Measurements from ENCODE around the gene TFR2.

TFR2 gene

DNA sequence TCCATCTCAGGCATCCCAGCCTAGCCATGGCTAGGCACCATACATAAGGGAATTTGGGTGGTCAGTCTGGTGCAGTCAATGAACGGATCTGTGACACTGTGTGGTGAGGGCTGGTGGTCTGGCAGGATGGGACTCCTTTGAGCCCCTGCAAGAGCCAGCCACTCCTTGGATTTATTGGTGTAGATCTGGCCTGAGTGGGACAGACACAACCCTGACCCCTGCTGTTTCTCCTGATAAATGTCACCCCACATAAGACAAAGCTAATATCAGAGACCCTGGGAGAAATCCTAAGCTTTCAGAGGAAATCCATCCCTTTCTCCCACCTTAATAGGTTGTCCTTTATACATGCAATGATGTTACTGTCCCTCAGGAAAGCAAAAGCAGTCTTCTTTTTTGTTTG, 52.9 kb downstream of the TFR2 start:
- FAIRE-seq (no peak), DNase-seq (ENCODE audit: insufficient read length, low spot score) (no peak)

DNA sequence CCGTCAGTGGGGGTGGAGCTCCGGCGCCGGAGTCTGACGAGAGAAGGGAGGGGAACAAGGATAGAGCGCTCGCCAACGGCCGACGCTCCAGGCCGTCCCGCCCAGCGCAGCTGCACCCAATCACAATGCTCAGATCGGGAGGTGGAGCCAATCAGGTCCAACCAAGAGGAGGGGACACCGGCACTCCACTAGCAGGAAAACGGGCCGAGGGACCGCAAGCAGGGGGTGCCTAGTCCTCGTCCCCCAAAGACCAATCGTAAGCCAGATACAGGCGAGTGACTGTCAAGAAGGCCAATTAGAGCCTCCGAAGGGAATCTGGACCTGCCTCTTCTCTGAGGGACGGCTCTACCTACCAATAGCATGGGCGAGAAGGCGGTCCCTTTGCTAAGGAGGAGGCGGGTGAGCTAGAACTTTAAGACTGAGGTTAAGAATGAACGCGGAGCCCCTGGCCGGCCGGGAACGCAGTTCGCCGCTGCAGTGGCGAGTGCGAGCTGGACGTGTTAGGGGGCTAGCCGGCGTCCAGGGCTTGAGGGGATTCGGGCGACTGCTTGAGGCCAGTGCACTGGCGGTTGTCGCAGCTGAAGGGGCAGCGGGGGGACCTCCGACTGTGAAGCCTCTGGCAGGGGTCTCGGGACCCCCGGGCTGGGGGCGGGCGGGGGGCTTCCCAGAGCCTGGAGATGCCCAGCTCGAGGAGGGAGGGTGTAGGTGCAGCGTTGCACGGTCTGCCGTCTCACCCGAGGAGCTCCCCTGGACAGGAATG, 54.9 kb downstream of the TFR2 start, which contains the start of gene FBXO24:
FBXO24 (plus strand) TSS at position 63 of the 760 bp plus-strand sequence; CDS start at position 361, 298 bp downstream.
- no peak for FAIRE-seq
- DNase-seq (ENCODE audit: insufficient read length, low spot score): peak; percentile 99

DNA sequence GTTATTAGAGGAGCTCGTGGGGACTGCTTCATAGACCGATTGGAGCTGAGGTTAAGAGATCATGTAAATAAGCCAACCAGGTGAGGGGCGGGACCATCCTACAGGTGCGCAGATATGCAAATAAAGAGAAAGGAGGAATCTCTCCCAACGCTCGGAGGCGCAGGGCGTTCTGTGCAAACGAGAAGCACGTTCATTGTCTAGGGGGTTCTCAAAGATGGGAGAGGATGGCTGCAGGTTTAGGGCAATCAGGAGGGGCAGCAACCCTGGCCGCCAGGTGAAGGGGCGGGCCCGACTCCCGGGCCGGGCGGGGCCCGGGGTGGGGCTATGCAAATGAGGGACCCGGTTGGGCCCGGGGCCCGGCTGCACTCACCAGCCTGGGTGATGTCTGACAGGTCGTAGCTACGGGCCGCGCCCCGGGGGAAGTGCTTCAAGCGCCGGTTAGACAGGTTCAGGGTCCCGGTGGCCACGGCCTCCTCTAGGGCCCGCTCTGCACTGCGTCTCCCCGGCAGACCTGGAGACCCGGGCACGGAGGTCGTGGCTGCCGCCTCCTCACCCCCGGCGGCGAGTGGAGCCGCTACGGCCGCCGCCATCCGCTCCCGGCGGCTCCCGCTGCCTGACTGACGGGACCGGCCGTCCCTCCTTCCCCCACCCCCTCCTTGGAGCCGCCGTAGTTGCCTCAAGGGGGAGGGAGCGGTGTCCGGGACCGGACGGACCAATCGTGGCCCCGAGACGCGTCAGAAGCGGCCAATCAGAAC, 55.7 kb downstream of the TFR2 start, which contains the start of gene LRCH4:
LRCH4 (minus strand) TSS at position 619 of the 755 bp plus-strand sequence; CDS start at position 590, 29 bp downstream.
- DNase-seq (ENCODE audit: insufficient read length, low spot score) (peak; percentile 95), FAIRE-seq (peak; percentile 87)

DNA sequence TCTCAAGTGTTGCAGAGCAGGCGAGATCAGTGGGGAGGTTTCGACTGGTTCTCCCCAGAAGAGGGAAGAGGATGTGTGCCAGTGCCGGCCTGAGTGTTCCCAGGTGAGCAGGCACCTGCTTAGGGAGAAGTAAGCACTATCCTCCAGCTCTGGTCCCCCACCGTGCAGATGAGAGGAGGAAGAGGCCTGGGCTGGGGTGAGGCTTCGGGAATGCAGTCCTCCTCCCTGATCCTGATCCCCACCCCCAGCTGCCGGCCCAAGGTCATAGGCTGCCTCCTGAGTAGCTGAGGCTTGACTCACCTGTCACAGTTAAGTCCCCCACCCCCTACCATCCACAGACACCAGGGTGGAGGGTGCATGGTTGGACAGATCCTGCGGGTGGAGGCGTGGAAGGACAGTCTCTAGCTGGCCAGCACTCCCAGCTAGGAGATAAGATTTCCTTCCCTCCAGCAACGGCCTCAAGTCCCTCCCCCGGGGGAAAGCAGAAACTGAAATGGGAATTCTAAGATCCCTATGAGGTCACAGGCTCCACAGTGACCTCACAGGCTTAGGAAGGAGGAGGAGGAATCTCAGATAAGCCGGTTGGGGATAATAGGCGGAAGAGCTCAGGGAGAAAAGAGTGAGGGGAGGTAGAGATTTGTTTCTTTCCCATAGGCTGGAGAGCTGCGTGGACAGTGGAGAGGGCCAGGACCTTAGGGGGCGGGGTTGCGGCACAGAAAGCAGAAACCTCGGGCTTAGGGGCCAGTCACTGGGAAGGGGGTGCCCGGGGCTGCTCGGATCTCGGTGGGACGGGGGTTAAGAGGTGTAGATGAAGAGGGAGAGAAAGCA, 56.5 kb downstream of the TFR2 start:
- DNase-seq (ENCODE audit: insufficient read length, low spot score) (no peak), FAIRE-seq (no peak)

DNA sequence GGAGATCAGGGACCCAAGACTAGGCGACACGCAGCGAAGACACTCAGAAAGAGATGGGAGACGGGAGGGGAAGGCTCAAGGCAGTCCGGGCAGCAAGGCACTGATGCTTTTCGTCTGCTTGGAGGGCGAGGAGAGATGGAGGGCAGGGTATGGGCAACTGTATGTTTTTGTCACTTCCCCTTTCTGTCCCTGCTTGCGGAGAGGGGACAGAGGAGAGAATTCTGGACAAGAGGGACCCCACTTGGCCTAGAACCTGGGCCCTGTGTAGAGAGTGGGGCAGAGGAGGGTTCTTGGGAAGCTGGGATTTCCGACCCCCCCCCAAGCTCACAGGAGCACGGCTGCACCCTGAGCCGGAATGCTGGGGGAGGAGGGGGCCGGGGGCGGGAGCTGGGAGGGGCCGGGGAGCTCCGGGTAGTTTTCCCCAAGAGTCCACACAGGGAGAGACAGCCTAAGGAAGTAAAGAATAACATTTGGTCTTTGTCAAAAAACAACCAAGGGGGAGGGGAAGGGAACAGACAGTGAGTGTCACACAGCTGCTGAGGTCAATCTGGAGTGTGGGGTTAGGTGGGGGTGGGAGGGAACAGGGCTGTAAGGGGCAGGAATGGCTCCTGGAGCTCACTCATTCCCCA, 57.2 kb downstream of the TFR2 start:
- FAIRE-seq: no peak
- no peak for DNase-seq (ENCODE audit: insufficient read length, low spot score)

DNA sequence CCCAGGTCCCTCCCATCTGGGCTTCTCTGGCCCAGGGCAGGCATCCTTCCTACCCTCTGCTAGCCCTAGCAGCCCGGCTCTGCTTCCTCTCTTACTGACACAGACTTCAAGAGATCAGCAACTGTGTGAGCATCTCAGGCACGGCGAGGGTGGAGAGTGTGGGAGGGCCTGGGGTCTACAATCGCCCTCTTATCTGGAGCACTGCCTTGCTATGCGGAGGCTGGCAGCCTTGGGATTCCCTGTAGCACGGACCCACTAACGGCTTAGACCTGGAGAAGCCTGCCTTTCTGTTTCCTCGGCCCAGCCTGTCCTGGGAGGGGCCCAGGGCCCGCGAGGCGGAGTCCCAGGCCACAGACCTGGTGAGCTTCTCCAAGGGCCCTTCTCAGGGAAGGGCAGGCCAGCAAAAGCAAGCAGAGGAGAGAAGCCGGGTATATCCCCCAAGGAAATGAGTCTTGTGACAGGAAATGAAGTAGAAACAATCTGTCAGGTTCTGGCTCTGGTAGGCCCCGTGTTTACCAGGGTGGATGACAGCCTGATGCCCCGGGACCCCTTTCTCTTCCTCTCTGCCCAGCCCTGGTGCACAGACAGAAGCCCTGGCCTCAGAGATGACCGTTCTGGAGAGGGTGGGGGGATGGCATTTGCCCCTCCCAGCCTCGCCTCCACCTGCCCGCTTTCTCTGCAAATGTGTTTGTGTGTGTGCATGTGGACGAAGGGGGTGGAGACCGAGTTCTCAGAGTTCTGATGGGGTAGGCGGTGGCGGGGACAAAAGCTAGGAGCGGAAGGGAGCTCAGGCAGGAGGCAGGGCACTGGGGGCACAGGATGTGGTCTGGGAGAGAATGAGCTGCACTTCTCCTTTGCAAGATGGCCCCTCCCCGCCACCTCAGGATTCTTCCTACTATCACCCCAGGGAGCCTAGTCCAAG, 58.0 kb downstream of the TFR2 start:
- DNase-seq (ENCODE audit: insufficient read length, low spot score) (no peak), FAIRE-seq (no peak)

DNA sequence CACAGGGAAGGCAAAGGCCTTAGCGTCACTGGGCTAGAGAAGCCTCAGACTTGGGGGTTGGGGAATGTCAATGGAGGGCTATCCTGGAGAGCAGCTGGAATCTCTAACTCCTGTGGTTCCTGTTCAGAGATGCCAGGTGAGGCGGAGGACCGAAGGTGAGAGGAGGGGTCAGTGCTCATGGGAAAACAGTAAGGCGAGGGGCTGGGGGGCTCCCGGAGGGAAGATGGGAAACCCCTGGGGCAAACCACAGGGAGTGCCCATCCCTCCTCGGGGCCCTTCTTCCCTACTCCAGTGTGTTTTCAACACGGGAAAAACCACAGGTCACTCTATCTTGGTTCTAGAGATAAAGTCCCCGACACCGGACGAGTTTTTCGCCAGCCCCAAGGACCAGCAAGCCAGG, 58.7 kb downstream of the TFR2 start:
- FAIRE-seq: no peak
- no peak for DNase-seq (ENCODE audit: insufficient read length, low spot score)

DNA sequence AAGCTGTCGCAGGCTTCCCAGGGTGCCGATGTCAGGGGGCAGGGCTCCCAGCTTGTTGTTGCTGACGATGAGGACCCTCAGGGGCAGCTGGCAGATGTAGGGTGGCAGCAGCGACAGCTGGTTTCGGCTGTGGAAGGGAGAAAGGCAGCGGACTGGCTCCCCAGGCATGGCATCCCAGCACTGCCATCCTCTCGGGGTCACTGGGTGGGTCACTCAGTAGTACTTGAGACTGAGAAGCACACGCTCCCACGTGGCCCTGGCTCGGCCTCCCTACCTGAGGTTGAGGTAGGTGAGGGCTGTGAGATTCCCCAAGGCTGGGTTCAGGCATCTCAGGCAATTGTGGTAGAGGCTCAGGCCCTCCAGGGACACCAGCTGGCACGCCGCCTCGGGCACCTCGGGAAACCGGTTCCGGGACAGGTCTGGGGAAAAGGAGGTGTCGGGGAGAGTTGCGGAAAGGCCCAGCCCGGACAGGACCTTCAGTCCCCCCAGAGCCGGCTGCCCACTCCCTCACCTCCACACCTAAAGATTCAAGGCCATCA, 59.2 kb downstream of the TFR2 start:
- FAIRE-seq: no peak
- no peak for DNase-seq (ENCODE audit: insufficient read length, low spot score)

DNA sequence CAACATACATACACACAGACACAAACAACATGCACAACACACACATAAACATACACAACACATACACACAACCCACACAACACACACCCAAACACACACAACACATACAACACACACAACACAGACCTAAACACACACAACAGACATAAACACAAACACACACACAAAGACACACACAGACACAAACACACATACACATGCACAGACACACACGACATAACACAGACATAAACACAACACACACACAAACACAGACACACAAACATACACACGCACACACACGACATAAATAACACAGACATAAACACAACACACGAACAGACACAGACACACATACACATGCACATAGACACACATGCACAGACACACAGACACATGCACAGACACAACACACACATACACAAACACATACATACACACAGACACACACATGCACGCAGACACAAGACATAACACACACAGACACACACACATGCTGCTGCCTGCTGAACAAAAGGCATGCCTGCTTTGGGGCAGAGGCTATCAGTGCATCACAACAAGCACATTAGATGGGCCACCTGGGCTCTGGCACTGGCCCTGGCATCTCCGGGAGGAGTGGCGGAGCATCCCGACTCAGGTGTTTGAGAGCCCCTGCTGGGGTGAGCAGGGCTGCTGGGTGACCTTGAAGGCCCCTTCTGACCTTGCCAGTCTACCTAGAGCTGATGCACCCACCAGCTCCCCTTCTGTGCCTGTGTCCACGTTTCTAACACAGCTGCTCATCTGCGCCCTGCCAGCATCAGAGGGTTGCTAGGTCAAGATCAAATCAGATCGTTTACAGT, 60.7 kb downstream of the TFR2 start:
- DNase-seq (ENCODE audit: insufficient read length, low spot score): no peak
- peak; percentile 94 for FAIRE-seq

DNA sequence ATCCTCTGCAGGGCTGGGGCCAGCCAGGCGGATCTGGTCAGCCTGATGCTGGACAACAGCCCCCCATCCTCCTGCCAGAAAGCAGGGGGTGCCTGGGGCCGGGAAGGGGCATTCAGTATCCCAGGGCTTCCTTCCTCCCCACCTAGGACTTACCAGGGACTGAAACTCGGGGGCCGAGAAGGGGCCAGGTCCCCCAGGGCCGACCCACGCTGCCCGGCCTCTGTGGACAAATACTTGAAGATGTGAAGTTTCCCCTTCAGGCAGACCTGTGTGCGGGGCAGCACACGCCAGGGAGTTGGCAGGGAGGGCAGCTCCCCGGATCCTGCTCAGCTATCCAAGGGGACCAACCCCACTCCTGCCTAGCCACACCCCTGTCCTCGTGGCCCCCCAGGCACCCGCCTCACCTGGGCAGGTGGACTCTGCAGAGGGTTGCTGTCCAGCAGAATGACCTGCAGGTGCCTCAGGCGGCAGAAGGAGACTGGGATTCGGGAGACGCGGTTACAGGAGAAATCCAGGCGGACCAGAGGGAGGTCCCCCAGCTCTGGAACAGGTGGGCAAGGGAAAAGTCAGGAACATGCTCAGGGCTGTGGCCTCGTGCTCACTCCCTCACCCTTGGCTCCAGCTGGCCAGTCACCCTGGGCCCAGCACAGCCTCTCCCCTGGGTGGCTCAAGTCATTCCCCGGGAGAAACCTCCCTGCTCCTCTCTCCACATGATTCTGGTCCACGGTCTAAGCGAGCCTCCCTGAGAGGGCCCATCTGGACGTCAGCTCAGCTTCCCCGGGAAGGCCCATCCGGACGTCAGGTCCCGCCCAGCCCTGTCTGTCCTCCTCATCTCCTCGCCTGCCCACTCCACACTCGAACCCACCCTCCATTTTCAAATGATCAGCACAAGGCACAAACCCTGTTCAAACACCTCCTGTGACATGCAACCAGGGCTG, 62.8 kb downstream of the TFR2 start:
- DNase-seq (ENCODE audit: insufficient read length, low spot score): no peak
- FAIRE-seq: no peak

DNA sequence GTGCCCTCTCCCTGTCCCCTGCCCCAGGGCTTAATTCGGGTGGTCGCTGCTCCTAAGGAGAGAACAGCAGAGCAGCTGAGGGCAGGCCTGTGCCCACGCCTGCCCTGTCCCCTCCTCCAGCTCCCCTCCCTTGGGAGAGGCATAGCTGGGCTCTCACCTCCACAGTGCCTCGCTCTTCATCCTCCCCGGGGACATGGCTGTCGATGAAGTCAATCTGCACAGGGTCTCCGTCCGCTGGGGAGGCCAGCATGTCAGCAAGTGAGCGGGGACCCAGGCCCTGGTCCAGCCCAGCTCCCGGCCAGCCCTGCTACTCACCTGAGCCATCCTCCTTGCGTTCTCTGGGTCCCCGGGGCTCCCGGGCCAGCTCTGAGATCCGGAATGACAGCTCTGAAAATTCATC, 63.8 kb downstream of the TFR2 start:
- no peak for DNase-seq (ENCODE audit: insufficient read length, low spot score)
- FAIRE-seq: no peak

DNA sequence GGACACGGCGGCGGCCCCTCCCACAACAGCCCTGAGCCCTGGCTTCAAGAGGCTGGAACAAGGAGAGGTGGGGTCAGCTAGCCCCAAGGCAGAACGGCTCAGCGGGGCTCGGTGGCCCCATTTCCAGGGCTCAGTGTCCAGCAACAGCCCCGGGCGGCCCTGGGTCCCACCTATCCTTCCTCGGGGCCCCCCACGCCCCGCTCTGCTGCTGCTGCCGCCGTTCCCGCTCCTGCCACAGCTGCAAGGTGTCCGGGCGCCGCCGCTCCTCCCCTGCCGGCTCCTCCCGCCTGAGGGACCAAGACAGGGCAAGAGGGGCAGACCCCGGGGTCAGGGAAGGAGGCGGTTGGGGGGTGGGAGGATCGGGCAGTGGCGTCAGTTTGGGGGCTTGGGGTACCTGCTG, 64.2 kb downstream of the TFR2 start:
- no peak for DNase-seq (ENCODE audit: insufficient read length, low spot score)

DNA sequence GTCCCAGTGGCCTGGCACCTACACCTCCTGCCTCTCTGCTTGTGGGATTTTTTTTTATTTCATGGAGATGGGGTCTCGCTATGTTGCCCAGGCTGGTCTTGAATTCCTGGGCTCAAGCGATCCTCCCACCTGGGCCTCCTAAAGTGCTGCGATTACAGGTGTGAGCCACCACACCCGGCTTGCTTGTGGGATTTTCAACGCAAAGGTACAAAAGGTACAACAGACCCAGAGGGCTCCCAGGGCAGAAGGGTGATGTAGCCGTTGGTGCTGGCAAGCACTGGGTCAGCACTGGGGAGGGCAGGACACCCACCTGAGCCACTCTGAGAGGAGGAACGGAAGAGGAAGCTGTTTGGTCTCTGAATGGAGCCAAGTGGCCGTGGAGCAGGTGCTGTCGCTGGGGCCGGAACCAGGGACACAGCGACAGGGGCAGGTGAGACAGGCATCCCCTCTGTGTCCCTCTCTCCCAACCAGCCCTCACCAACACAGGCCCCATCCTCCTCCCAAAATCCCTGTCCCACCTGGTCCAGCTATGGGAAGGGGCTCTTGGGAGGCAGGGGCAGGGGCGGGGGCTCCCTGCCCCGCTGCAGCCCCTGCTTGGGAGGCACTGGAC, 64.9 kb downstream of the TFR2 start:
- FAIRE-seq (no peak), DNase-seq (ENCODE audit: insufficient read length, low spot score) (no peak)

More for the DNA sequence above, 64.2 kb downstream of the TFR2 start:
- no peak for FAIRE-seq

DNA sequence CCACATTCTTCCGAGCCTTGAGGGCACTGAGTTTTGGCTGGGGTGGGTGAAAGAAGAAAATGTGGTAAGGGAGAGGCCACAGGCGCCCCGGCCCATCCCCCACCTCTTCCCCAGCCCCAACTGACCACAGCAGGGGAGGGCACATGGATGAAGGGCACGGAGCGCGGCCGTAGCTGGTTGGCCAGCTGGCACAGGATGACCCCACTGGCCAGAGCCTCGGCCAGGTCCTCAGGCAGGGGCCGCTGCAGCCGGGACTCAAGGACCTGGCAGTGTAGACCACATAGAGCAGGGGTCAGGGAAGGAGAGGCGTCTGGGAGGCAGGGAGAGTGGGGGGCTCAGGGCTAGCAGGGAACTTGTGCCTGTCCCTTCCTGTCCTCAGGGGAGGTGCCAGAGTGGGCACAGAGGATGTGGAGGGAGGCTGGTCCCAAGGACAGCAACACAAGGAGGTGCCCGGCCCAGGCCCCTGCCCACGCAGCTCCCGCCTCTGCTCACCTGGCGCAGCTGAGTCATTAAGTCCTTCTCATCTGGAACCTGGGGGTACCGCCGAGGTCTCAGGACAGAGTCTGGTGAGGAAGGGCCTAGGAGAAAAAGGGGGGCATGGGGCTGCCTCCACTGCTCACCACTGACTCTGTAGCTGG, 65.5 kb downstream of the TFR2 start:
- no peak for FAIRE-seq

DNA sequence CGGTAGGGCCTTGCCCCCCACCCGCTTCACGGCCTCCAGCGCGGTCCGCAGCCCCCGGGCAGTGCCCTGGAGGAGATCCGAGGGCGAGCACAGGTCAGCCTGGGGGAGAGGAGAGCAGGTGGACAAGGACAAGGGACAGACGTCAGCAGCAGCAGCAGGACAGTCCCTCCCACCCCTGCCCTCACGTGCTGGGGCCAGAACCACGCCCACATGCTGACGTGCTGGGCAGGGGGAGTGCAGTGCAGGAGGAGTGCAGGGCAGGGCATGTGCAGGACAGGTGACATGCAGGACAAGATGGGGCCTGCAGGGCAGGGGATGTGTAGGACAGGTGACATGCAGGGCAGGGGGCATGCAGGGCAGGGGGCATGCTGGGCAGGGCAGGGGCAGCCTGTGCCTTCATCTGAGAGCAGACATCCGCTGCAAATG, 66.1 kb downstream of the TFR2 start:
- no peak for FAIRE-seq
- DNase-seq (ENCODE audit: insufficient read length, low spot score): no peak

More for the DNA sequence above, 65.5 kb downstream of the TFR2 start:
- DNase-seq (ENCODE audit: insufficient read length, low spot score): no peak

All from HTR-8/SVneo (cell line).